K562 (cell line): ENCODE results near the gene PSMA5. TPM values are rescaled to one million over a fixed set of nuclear protein-coding genes. Genes with fewer than 3 reads are reported as not detected.

Source experiments
- ADNP ChIP-seq: fragments of 200-800 bp; sonication (Bioruptor generic); IDR thresholded peaks from 2 replicates; pipeline ENCODE4 v1.6.1; 2016; ENCODE audit warnings: missing genetic modification characterization, missing compliant biosample characterization
- CBFA2T2 ChIP-seq: fragments of 450-650 bp; conservative IDR thresholded peaks from 2 replicates; pipeline ENCODE4 v1.6.1; 2017; ENCODE audit warnings: mild to moderate bottlenecking
- CEBPB ChIP-seq: fragments of 450-650 bp; IDR thresholded peaks from 2 replicates; pipeline ENCODE4 v1.6.1; 2016; ENCODE audit warnings: missing genetic modification characterization, missing compliant biosample characterization
- DPF2 ChIP-seq: fragments of 450-650 bp; IDR thresholded peaks from 2 replicates; pipeline ENCODE4 v1.6.1; 2016
- EP400 ChIP-seq: fragments of 450-650 bp; IDR thresholded peaks from 2 replicates; pipeline ENCODE4 v1.6.1; 2017; ENCODE audit warnings: antibody characterized with exemption, mild to moderate bottlenecking, moderate library complexity
- FUS ChIP-seq: fragments of 200-400 bp; formaldehyde crosslinking; optimal IDR thresholded peaks from 2 replicates; pipeline ENCODE3; 2017; ENCODE audit warnings: low read depth, low read length
- GATAD2B ChIP-seq: fragments of 450-650 bp; IDR thresholded peaks from 2 replicates; pipeline ENCODE4 v1.6.1; 2017; ENCODE audit warnings: mild to moderate bottlenecking, borderline replicate concordance
- HMG20B ChIP-seq: fragments of 250-450 bp; sonication (Bioruptor Pico); IDR thresholded peaks from 2 replicates; pipeline ENCODE4 v1.5.0; 2021; ENCODE audit warnings: mild to moderate bottlenecking
- JUN ChIP-seq, 2 experiments: sonication (generic) in 1 of 2; formaldehyde crosslinking in 1 of 2; IDR thresholded peaks; 2 replicates each; pipeline versions ENCODE4 v1.6.1 to v1.8.0; 2012 to 2022; ENCODE audit warnings: borderline replicate concordance in 2 of 2, mild to moderate bottlenecking in 2 of 2, improper control_type of control experiment in 1 of 2, low read depth in 1 of 2, low read length in 1 of 2, missing genetic modification reagents in 1 of 2
- KDM1A ChIP-seq, 2 experiments: fragments of 450-650 bp; IDR thresholded peaks; 2 replicates each; pipeline ENCODE4 v1.6.1; 2016; ENCODE audit warnings: mild to moderate bottlenecking in 2 of 2
- KHSRP ChIP-seq: fragments of 450-650 bp; IDR thresholded peaks from 2 replicates; pipeline ENCODE4 v1.6.1; 2017
- NBN ChIP-seq: fragments of 450-650 bp; IDR thresholded peaks from 2 replicates; pipeline ENCODE4 v1.6.1; 2016; ENCODE audit warnings: low read depth, mild to moderate bottlenecking
- NCOR1 ChIP-seq: fragments of 450-650 bp; IDR thresholded peaks from 2 replicates; pipeline ENCODE4 v1.6.1; 2016; ENCODE audit warnings: mild to moderate bottlenecking, moderate library complexity
- TAL1 ChIP-seq: fragments of 450-650 bp; IDR thresholded peaks from 2 replicates; pipeline ENCODE4 v1.6.1; 2016; ENCODE audit warnings: mild to moderate bottlenecking
- TEAD4 ChIP-seq, 2 experiments: sonication (generic) in 1 of 2; formaldehyde crosslinking in 1 of 2; IDR thresholded peaks; 2 replicates each; pipeline versions ENCODE4 v1.6.1 to v1.8.0; 2012 to 2022; ENCODE audit warnings: borderline replicate concordance in 1 of 2, inconsistent platforms in 1 of 2, low read length in 1 of 2, mild to moderate bottlenecking in 1 of 2, missing genetic modification reagents in 1 of 2
- THRB ChIP-seq: fragments of 450-650 bp; formaldehyde crosslinking; conservative IDR thresholded peaks from 2 replicates; pipeline ENCODE4 v1.4.0; 2022; ENCODE audit warnings: mild to moderate bottlenecking, missing genetic modification characterization
- TRIM25 ChIP-seq: fragments of 450-650 bp; IDR thresholded peaks from 2 replicates; pipeline ENCODE4 v1.7.0; 2016; ENCODE audit warnings: borderline replicate concordance
- ZBTB43 ChIP-seq: sonication (generic); formaldehyde crosslinking; IDR thresholded peaks from 2 replicates; pipeline ENCODE4 v1.8.0; 2023; ENCODE audit warnings: mild to moderate bottlenecking, missing genetic modification reagents
- ZNF280B ChIP-seq: fragments of 250-450 bp; sonication (Bioruptor Pico); IDR thresholded peaks from 2 replicates; pipeline ENCODE4 v1.5.1; 2021; ENCODE audit warnings: mild to moderate bottlenecking
- ZNF384 ChIP-seq: IDR thresholded peaks from 2 replicates; pipeline ENCODE4 v1.6.1; 2012; ENCODE audit warnings: low read depth, low read length, improper control_type of control experiment
- ZNF41 ChIP-seq: fragments of 250-450 bp; sonication (Bioruptor Pico); conservative IDR thresholded peaks from 2 replicates; pipeline ENCODE4 v1.4.0; 2020; ENCODE audit warnings: mild to moderate bottlenecking
- ZNF780A ChIP-seq: fragments of 250-450 bp; sonication (Bioruptor Pico); IDR thresholded peaks from 2 replicates; pipeline ENCODE4 v1.5.0; 2021; ENCODE audit warnings: mild to moderate bottlenecking
- polyA plus RNA-seq, 8 experiments: library from polyadenylated mRNA; depleted of rRNA in 4 of 8; stranded (reverse) in 5 of 8; unstranded in 3 of 8; fragments of >200 nt; fragmentation: Nextera tagmentation in 2 of 8; fragmentation: Illumina TruSeq in 1 of 8; extraction: Ambion mirVana in 2 of 8; extraction: Trizol in 1 of 8; gene quantifications; 2 replicates each; pipeline versions ENCODE4 v1.2.1 to v1.2.3, GENCODE V29; 2011 to 2014; ENCODE audit warnings: inconsistent platforms in 1 of 8, missing spikeins in 1 of 8
- total RNA-seq, 7 experiments: library from RNA; depleted of rRNA in 6 of 7; stranded (reverse); fragments of >200 nt in 6 of 7; fragmentation: Illumina TruSeq in 2 of 7; extraction: Trizol in 2 of 7; gene quantifications; 2 replicates each; pipeline versions ENCODE4 v1.2.1 to v1.2.3, GENCODE V29; 2011 to 2021; ENCODE audit warnings: low replicate concordance in 1 of 7

Gene PSMA5
- total and polyA plus RNA-seq, 9 of the 15 experiments (the other 6 are each of a cell fraction or from before 2014, with no cell fraction given), result 82.6 to 542 (median 287) TPM

GRCh38 chr1:109425391-109426280 is 612 bp downstream of the PSMA5 start (continued):
- no peak for TF ChIP-seq ZNF41 (CRISPR knock-in tag)
- no peak for TF ChIP-seq ZNF384
- TF ChIP-seq ZNF280B (CRISPR knock-in tag), result no peak
- TF ChIP-seq KHSRP, result no peak
- TF ChIP-seq CBFA2T2, result no peak
- no peak for TF ChIP-seq THRB (CRISPR knock-in tag)
- TF ChIP-seq TRIM25, result no peak
- TF ChIP-seq KDM1A (IDR thresholded peaks at IDR 0.05), result no peak
- 0 out of 2 replicates have a peak, but pooled peaks have one; percentile 12 for TF ChIP-seq GATAD2B
- no peak for TF ChIP-seq ZNF780A (CRISPR knock-in tag)
- TF ChIP-seq FUS, result no peak
- TF ChIP-seq HMG20B (CRISPR knock-in tag), result no peak
- TF ChIP-seq TAL1, result 0 out of 2 replicates have a peak, but pooled peaks have one; percentile 18
- no peak for TF ChIP-seq ADNP (tag)
- TF ChIP-seq NBN, result 0 out of 2 replicates have a peak, but pooled peaks have one; percentile 45
- peak; percentile 12; the same call in 1 of the 2 replicates for TF ChIP-seq JUN (IDR thresholded peaks at IDR 0.05; ENCODE audit: borderline replicate concordance, low read depth, low read length)
- TF ChIP-seq JUN (CRISPR knock-in tag; IDR thresholded peaks at IDR 0.05; ENCODE audit: borderline replicate concordance), result no peak
- peak; percentile 51; the same call in 1 of the 2 replicates for TF ChIP-seq DPF2
- no peak for TF ChIP-seq NCOR1
- TF ChIP-seq TEAD4 (IDR thresholded peaks at IDR 0.05; ENCODE audit: low read length), result no peak
- TF ChIP-seq TEAD4 (CRISPR knock-in tag; IDR thresholded peaks at IDR 0.05; ENCODE audit: borderline replicate concordance), result no peak
- TF ChIP-seq CEBPB (tag), result no peak
- no peak for TF ChIP-seq ZBTB43 (CRISPR knock-in tag)
- no peak for TF ChIP-seq EP400
